Suprapubic skin (tissue), 4 donors: ENCODE data around the gene ASPHD2.
"Not testable (repeated sequence)": the region's sequence is repeated elsewhere in the genome, so short reads cannot be mapped to it uniquely, and the experiment has no call there.

Source experiments
- CTCF ChIP-seq, 2 donors: fragments of 200-600 bp in 1 of 2; fragments of 450-650 bp in 1 of 2; sonication (generic) in 1 of 2; IDR thresholded peaks; one replicate each; pipeline ENCODE4 v1.5.1; 2016 to 2019; ENCODE audit warnings: antibody characterized with exemption in 2 of 2, mild to moderate bottlenecking in 1 of 2, moderate library complexity in 1 of 2
- EP300 ChIP-seq: sonication (generic); formaldehyde crosslinking; IDR thresholded peaks from one replicate; pipeline ENCODE4 v1.6.1; 2017; ENCODE audit warnings: antibody characterized with exemption
- POLR2A ChIP-seq, 2 donors: fragments of 450-650 bp; IDR thresholded peaks; one replicate each; pipeline ENCODE4 v1.6.1; 2017; ENCODE audit warnings: antibody characterized with exemption in 2 of 2, mild to moderate bottlenecking in 2 of 2, moderate library complexity in 2 of 2
- POLR2AphosphoS5 ChIP-seq, 3 donors: sonication (generic); formaldehyde crosslinking; IDR thresholded peaks; one replicate each; pipeline ENCODE4 v1.6.1; 2017; ENCODE audit warnings: antibody characterized with exemption in 3 of 3

GRCh38 chr22:26408562-26409220, 20.4 kb upstream of the ASPHD2 start:
- not testable (repeated sequence) for TF ChIP-seq CTCF (IDR thresholded peaks at IDR 0.05); POLR2A (IDR thresholded peaks at IDR 0.05); EP300; POLR2AphosphoS5 (IDR thresholded peaks at IDR 0.05)
